HFFc6 (cell line): ENCODE data around the gene DGLUCY. TPM values are rescaled to one million over a fixed set of nuclear protein-coding genes. Genes with fewer than 3 reads are reported as not detected.

ENCODE experiments used
- DNase-seq: peaks from one replicate; pipeline ENCODE4 v3.0.0-alpha.2; 2018
- H3K27ac Mint-ChIP-seq: 2 replicates; pipeline ENCODE4 v1.8.0; 2020; ENCODE audit warnings: mild to moderate bottlenecking, mixed read lengths
- H3K27me3 Mint-ChIP-seq: 2 replicates; pipeline ENCODE4 v1.8.0; 2021; ENCODE audit warnings: mild to moderate bottlenecking, moderate library complexity, mixed read lengths; ENCODE audit not compliant: insufficient read depth
- H3K36me3 Mint-ChIP-seq: 2 replicates; pipeline ENCODE4 v1.8.0; 2021; ENCODE audit warnings: low read depth, mixed read lengths
- H3K4me1 Mint-ChIP-seq: 2 replicates; pipeline ENCODE4 v1.8.0; 2020; ENCODE audit warnings: low read depth, mixed read lengths
- H3K4me3 Mint-ChIP-seq: 2 replicates; pipeline ENCODE4 v1.8.0; 2020; ENCODE audit warnings: mild to moderate bottlenecking, moderate library complexity, mixed read lengths
- H3K9me3 Mint-ChIP-seq: 2 replicates; pipeline ENCODE4 v1.8.0; 2020; ENCODE audit warnings: mild to moderate bottlenecking, mixed read lengths
- total RNA-seq, 6 experiments: library from RNA; stranded (reverse); fragmentation: NEBNext Ultra II Directional; extraction: Animal tissue kit (Norgen Biotek cat#: 25700); gene quantifications; 2 replicates in 1 of 6; 3 replicates in 5 of 6; pipeline ENCODE4 v1.2.3, GENCODE V29; 2021
- TF ChIP-seq, protein P1 (sequence below): fragments of 200-600 bp; sonication (generic); IDR thresholded peaks from 2 replicates; pipeline ENCODE4 v1.5.0; 2021; ENCODE audit warnings: antibody characterized with exemption, mild to moderate bottlenecking

Gene DGLUCY
- total RNA-seq, 6 experiments from 2014 or later: 13.5 to 18.1 (median 15.2) TPM

DNA sequence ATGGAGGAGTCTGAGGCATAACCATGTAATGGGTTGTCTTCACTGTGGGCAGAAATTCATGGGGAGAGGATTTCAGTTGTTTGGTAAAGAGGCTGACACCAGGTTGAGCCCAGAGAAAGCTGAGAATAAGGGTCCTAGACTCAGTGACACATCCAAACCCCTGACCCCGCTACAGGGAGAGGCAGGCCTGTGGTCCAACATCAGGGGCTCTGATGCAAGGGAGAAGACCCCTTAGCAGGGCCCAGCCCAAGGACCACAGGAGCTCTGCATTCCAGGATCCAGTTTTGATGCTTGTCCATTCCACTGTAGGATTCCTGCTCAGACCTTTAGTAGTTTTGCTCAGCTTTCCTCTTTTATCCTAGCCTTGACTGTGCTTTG, 115.1 kb downstream of the DGLUCY start:
- peaks cover 59% of the 10 kb centered on the region for H3K4me1 Mint-ChIP-seq
- H3K9me3 Mint-ChIP-seq: peaks cover 10% of the 10 kb centered on the region
- no peaks in the 10 kb centered on the region; the same call in 1 of the 2 replicates for H3K27me3 Mint-ChIP-seq
- TF ChIP-seq, protein P1, sequence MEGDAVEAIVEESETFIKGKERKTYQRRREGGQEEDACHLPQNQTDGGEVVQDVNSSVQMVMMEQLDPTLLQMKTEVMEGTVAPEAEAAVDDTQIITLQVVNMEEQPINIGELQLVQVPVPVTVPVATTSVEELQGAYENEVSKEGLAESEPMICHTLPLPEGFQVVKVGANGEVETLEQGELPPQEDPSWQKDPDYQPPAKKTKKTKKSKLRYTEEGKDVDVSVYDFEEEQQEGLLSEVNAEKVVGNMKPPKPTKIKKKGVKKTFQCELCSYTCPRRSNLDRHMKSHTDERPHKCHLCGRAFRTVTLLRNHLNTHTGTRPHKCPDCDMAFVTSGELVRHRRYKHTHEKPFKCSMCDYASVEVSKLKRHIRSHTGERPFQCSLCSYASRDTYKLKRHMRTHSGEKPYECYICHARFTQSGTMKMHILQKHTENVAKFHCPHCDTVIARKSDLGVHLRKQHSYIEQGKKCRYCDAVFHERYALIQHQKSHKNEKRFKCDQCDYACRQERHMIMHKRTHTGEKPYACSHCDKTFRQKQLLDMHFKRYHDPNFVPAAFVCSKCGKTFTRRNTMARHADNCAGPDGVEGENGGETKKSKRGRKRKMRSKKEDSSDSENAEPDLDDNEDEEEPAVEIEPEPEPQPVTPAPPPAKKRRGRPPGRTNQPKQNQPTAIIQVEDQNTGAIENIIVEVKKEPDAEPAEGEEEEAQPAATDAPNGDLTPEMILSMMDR: no peak
- peaks cover 17% of the 10 kb centered on the region for H3K36me3 Mint-ChIP-seq
- no peak overlapping the region for H3K4me3 Mint-ChIP-seq
- DNase-seq: no peak
- H3K27ac Mint-ChIP-seq: peak overlapping the region; percentile 87

DNA sequence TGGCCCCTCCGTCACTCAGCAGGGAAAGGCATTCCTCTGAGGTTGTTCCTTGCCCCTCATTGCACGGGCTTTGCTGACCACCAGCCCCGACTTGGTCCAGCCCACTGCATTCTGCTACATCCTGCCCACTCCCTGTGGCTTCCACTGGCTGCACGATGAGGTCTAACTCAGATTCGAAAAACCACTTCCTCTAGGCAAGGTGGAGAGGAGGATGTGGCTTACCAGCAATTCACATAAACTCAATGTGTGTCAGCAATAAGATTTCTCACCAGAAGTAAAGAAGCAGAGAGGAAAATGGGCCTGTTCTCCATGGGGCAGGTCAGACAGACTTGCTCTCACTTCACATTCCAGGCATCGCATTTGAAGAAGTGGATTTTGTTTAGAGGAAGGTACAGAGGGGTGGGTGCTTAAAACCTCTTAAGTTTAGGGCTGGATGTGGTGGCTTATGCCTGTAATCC, 115.9 kb downstream of the DGLUCY start:
- Mint-ChIP-seq H3K27ac (peak overlapping the region; percentile 87), H3K9me3 (peaks cover 10% of the 10 kb centered on the region), H3K4me3 (peak overlapping the region; percentile 11; the same call in 1 of the 2 replicates), H3K4me1 (peaks cover 57% of the 10 kb centered on the region), H3K36me3 (peaks cover 21% of the 10 kb centered on the region), H3K27me3 (no peaks in the 10 kb centered on the region; the same call in 1 of the 2 replicates)
- peak; percentile 57 for DNase-seq
- TF ChIP-seq, protein P1: no peak

DNA sequence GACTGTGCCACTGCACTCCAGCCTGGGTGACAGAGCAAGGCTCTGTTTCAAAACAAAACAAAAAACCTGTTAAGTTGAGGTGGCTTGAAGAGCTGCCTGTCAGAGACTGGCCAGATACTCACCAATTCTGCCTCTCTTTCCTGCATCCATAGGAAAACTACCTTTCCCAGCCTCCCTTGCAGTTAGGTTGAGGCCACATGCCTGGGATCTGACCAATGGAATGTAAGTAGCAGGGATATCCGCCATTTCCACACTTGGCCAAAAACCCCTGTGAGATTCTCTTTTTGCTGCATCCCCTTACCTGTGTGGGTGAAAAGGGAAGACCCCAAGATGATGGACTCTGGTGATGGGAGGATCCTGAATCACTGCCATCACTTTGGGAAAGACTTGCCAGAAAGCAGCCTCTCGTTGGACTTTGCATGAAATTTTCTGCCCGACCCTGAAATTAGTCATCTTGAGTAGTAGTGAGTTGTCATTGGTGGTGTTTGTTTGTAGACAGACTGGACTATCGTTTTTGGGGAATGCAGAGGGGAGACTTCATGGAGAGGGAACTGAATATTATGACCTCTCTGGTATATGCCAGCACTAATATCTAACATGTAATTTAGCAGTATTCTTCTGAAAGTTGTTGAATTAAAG, 116.6 kb downstream of the DGLUCY start:
- TF ChIP-seq, protein P1: no peak
- DNase-seq: no peak
- H3K27ac Mint-ChIP-seq: peak overlapping the region; percentile 87
- no peaks in the 10 kb centered on the region; the same call in 1 of the 2 replicates for H3K27me3 Mint-ChIP-seq
- peaks cover 15% of the 10 kb centered on the region for H3K36me3 Mint-ChIP-seq
- H3K4me3 Mint-ChIP-seq: peak overlapping the region; percentile 85
- peaks cover 50% of the 10 kb centered on the region for H3K4me1 Mint-ChIP-seq
- H3K9me3 Mint-ChIP-seq: peaks cover 10% of the 10 kb centered on the region

DNA sequence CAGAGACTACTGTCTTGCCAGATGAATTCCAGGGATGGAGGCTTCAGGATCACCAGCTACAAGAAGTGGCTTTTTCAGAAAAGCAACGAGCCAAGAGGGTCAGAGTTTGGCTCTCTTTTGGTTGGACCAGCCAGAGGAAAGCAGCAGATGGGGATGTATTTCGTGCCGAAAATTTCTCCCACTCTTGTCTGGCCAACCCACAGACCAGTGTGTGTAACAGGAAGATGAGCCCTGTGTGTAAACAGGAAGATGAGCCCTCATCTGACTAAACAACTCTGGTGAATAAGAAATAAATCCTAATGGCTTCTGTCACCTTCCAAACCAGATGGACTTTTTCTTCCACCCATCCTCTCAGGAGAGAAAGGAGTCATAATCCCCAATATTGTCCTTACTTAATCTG, 117.6 kb downstream of the DGLUCY start:
- Mint-ChIP-seq H3K4me3 (no peak overlapping the region), H3K27ac (no peak overlapping the region), H3K36me3 (peaks cover 15% of the 10 kb centered on the region), H3K4me1 (peaks cover 51% of the 10 kb centered on the region), H3K27me3 (no peaks in the 10 kb centered on the region; the same call in 1 of the 2 replicates), H3K9me3 (peaks cover 10% of the 10 kb centered on the region)
- TF ChIP-seq, protein P1: no peak
- no peak for DNase-seq

DNA sequence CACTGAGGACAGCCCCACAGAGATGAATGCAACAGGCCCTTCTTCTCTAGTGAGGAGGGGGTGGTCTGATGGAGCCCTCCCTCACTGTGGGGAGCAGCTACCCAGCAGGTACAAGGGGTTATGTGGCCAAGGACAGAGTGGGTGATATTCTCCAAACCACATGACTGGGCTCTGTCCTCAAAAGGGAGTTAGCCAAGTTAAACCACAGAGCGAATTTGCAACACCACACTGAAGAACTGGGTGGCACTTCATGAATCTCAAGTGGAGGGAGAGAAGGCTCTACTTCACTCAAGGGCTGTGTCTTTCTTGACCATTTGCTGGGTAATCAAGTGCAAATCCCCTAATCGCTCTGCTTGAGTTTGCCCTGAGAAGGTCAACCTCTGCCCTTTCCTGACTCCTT, 118.2 kb downstream of the DGLUCY start:
- TF ChIP-seq, protein P1: no peak
- Mint-ChIP-seq H3K36me3 (peaks cover 15% of the 10 kb centered on the region), H3K27ac (no peak overlapping the region), H3K9me3 (peaks cover 10% of the 10 kb centered on the region), H3K27me3 (no peaks in the 10 kb centered on the region; the same call in 1 of the 2 replicates), H3K4me3 (no peak overlapping the region), H3K4me1 (peaks cover 53% of the 10 kb centered on the region)
- no peak for DNase-seq
